ENCODE data around the gene CNTNAP2. TPM values are rescaled to one million over a fixed set of nuclear protein-coding genes. Genes with fewer than 3 reads are reported as not detected.

The CNTNAP2 gene
- total and polyA plus RNA-seq, 2 of the 8 experiments (the other 6 are each of a cell fraction or from before 2014, with no cell fraction given): 27.9 to 71.0 TPM

DNA sequence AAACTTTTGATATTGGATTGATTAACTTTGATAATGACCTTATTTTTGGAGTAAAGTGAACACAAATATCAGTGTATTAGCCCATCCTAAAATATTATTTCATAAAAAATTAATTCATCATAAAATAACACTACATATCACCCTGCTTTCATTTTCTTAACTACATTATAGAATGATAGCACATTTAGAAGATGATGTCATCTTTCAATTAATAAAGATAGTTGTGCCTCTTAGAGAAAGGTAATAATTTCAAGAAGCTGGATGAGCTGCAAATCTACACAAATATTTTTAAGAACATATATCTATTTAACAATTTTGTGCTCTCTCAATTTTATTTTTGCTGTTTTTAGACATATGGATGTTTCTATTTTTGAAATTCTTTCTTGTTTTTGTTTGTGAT lies 126.1 kb downstream of the CNTNAP2 start (continued):
- TF ChIP-seq, protein P1, sequence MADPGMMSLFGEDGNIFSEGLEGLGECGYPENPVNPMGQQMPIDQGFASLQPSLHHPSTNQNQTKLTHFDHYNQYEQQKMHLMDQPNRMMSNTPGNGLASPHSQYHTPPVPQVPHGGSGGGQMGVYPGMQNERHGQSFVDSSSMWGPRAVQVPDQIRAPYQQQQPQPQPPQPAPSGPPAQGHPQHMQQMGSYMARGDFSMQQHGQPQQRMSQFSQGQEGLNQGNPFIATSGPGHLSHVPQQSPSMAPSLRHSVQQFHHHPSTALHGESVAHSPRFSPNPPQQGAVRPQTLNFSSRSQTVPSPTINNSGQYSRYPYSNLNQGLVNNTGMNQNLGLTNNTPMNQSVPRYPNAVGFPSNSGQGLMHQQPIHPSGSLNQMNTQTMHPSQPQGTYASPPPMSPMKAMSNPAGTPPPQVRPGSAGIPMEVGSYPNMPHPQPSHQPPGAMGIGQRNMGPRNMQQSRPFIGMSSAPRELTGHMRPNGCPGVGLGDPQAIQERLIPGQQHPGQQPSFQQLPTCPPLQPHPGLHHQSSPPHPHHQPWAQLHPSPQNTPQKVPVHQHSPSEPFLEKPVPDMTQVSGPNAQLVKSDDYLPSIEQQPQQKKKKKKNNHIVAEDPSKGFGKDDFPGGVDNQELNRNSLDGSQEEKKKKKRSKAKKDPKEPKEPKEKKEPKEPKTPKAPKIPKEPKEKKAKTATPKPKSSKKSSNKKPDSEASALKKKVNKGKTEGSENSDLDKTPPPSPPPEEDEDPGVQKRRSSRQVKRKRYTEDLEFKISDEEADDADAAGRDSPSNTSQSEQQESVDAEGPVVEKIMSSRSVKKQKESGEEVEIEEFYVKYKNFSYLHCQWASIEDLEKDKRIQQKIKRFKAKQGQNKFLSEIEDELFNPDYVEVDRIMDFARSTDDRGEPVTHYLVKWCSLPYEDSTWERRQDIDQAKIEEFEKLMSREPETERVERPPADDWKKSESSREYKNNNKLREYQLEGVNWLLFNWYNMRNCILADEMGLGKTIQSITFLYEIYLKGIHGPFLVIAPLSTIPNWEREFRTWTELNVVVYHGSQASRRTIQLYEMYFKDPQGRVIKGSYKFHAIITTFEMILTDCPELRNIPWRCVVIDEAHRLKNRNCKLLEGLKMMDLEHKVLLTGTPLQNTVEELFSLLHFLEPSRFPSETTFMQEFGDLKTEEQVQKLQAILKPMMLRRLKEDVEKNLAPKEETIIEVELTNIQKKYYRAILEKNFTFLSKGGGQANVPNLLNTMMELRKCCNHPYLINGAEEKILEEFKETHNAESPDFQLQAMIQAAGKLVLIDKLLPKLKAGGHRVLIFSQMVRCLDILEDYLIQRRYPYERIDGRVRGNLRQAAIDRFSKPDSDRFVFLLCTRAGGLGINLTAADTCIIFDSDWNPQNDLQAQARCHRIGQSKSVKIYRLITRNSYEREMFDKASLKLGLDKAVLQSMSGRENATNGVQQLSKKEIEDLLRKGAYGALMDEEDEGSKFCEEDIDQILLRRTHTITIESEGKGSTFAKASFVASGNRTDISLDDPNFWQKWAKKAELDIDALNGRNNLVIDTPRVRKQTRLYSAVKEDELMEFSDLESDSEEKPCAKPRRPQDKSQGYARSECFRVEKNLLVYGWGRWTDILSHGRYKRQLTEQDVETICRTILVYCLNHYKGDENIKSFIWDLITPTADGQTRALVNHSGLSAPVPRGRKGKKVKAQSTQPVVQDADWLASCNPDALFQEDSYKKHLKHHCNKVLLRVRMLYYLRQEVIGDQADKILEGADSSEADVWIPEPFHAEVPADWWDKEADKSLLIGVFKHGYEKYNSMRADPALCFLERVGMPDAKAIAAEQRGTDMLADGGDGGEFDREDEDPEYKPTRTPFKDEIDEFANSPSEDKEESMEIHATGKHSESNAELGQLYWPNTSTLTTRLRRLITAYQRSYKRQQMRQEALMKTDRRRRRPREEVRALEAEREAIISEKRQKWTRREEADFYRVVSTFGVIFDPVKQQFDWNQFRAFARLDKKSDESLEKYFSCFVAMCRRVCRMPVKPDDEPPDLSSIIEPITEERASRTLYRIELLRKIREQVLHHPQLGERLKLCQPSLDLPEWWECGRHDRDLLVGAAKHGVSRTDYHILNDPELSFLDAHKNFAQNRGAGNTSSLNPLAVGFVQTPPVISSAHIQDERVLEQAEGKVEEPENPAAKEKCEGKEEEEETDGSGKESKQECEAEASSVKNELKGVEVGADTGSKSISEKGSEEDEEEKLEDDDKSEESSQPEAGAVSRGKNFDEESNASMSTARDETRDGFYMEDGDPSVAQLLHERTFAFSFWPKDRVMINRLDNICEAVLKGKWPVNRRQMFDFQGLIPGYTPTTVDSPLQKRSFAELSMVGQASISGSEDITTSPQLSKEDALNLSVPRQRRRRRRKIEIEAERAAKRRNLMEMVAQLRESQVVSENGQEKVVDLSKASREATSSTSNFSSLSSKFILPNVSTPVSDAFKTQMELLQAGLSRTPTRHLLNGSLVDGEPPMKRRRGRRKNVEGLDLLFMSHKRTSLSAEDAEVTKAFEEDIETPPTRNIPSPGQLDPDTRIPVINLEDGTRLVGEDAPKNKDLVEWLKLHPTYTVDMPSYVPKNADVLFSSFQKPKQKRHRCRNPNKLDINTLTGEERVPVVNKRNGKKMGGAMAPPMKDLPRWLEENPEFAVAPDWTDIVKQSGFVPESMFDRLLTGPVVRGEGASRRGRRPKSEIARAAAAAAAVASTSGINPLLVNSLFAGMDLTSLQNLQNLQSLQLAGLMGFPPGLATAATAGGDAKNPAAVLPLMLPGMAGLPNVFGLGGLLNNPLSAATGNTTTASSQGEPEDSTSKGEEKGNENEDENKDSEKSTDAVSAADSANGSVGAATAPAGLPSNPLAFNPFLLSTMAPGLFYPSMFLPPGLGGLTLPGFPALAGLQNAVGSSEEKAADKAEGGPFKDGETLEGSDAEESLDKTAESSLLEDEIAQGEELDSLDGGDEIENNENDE (IDR thresholded peaks at IDR 0.05; ENCODE audit: insufficient replicate concordance, low read length): no peak
- no peak for TF ChIP-seq ZNF274 (IDR thresholded peaks at IDR 0.05; ENCODE audit: borderline replicate concordance, extremely low read depth, low read length)
- no peak for TF ChIP-seq SIN3A (conservative IDR thresholded peaks at IDR 0.05 in 1 of 2, IDR thresholded peaks at IDR 0.05 in 1 of 2; ENCODE audit: low read depth in 1 of 2, low read length in 2 of 2)
- TF ChIP-seq, protein P2, sequence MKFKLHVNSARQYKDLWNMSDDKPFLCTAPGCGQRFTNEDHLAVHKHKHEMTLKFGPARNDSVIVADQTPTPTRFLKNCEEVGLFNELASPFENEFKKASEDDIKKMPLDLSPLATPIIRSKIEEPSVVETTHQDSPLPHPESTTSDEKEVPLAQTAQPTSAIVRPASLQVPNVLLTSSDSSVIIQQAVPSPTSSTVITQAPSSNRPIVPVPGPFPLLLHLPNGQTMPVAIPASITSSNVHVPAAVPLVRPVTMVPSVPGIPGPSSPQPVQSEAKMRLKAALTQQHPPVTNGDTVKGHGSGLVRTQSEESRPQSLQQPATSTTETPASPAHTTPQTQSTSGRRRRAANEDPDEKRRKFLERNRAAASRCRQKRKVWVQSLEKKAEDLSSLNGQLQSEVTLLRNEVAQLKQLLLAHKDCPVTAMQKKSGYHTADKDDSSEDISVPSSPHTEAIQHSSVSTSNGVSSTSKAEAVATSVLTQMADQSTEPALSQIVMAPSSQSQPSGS (IDR thresholded peaks at IDR 0.05; ENCODE audit: low read length): no peak
- TF ChIP-seq GABPA (IDR thresholded peaks at IDR 0.05; ENCODE audit: borderline replicate concordance, insufficient read depth, low read length): no peak
- TF ChIP-seq TCF12 (IDR thresholded peaks at IDR 0.05; ENCODE audit: low read depth, low read length): no peak
- TF ChIP-seq CREB1 (IDR thresholded peaks at IDR 0.05): no peak
- TF ChIP-seq YY1 (IDR thresholded peaks at IDR 0.05; ENCODE audit: low read depth, low read length): no peak
- TF ChIP-seq BCL11A (IDR thresholded peaks at IDR 0.05; ENCODE audit: low read depth in 2 of 2, low read length in 2 of 2): no peak
- no peak for TF ChIP-seq SP1 (IDR thresholded peaks at IDR 0.05; ENCODE audit: low read depth, low read length)
- no peak for TF ChIP-seq POLR2A (IDR thresholded peaks at IDR 0.05; ENCODE audit: control extremely low read depth in 1 of 2, low read depth in 2 of 2, low read length in 2 of 2)
